ENCODE results near the gene GLRA1.

The GLRA1 gene

DNA sequence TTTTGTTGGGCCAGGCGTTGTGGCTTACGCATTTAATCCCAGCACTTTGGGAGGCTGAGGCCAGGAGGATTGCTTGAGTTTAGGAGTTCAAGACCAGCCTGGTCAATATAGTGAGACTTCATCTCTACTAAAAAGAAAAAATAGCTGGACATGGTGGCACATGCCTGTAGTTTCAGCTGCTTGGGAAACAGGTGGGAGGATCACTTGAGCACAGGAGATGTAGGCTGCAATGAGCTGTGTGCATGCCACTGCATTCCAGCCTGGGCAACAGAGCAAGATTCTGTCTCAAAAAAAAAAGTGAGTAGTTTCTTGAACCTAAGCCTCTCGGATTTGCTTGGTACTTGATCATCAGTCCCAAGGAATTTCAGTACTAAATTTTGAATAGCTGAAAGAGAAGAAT, 126.0 kb downstream of the GLRA1 start:
- Histone ChIP-seq H3K79me1 (ENCODE audit: low read length) (no peaks in the 10 kb centered on the region), H4K8ac (ENCODE audit: low read depth, low read length) (no peak overlapping the region), H3K36me3 (ENCODE audit: control insufficient read depth in 1 of 2, insufficient read depth in 2 of 2, low read length in 2 of 2) (peaks cover 31 to 49% of the 10 kb centered on the region in 2 experiments), H3K18ac (ENCODE audit: low read length) (no peak overlapping the region), H2BK120ac (ENCODE audit: insufficient read depth, low read length, poor library complexity) (no peak overlapping the region), H3K9ac (ENCODE audit: low read length) (no peak overlapping the region), H4K12ac (ENCODE audit: low read depth, low read length) (no peak overlapping the region), H3K79me2 (ENCODE audit: control insufficient read depth, insufficient read depth, low read length, poor library complexity) (peaks cover 2% of the 10 kb centered on the region), H3K4ac (ENCODE audit: low read depth, low read length) (no peak overlapping the region), H3K4me2 (ENCODE audit: low read length) (no peak overlapping the region), H3K4me1 (ENCODE audit: control insufficient read depth in 1 of 2, insufficient read depth in 2 of 2, low read length in 2 of 2) (no peaks in the 10 kb centered on the region), H3K27me3 (ENCODE audit: insufficient read depth, low read length) (no peaks in the 10 kb centered on the region), H4K91ac (ENCODE audit: low read depth, low read length) (no peak overlapping the region), H3K9me3 (ENCODE audit: insufficient read depth, low read depth, low read length) (no peaks in the 10 kb centered on the region), H3K4me3 (ENCODE audit: low read depth, low read length) (no peak overlapping the region), H2BK5ac (ENCODE audit: low read depth, low read length, poor library complexity) (no peak overlapping the region), H2AFZ (ENCODE audit: insufficient read depth, low read length, poor library complexity) (no peak overlapping the region), H3K14ac (ENCODE audit: low read length) (no peak overlapping the region), H2BK12ac (ENCODE audit: low read length) (no peak overlapping the region), H3K23ac (ENCODE audit: low read length) (no peak overlapping the region), H2AK5ac (ENCODE audit: low read length) (no peak overlapping the region), H3K27ac (ENCODE audit: low read depth, low read length) (no peak overlapping the region)
- DNase-seq = no peak
- no CpG with 5 or more reads among the region's 3 CpGs for WGBS (ENCODE audit: extremely low coverage, insufficient coverage, insufficient read length)

DNA sequence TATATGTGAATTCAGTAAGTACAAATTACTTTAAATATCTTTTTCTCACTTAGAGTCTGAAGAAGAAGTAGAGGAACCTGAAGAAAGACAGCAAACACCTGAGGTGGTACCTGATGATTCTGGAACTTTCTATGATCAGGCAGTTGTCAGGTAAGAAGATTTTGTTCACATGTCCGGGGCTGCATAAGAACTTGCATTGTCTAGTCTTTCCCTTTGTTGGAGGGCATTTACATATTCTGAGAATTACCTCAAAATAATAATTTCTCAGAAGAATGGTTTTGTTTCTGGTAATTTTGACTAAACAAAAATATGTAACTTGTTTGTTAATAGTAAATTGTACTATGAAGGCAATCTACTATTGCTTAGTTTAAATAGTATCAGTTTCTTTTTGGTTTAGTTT, 129.2 kb downstream of the GLRA1 start:
- Histone ChIP-seq H2BK5ac (ENCODE audit: low read depth, low read length, poor library complexity) (no peak overlapping the region), H3K4me2 (ENCODE audit: low read length) (no peak overlapping the region), H3K4me1 (ENCODE audit: control insufficient read depth in 1 of 2, insufficient read depth in 2 of 2, low read length in 2 of 2) (no peaks in the 10 kb centered on the region), H3K36me3 (ENCODE audit: control insufficient read depth in 1 of 2, insufficient read depth in 2 of 2, low read length in 2 of 2) (peaks cover 34 to 52% of the 10 kb centered on the region in 2 experiments), H3K79me2 (ENCODE audit: control insufficient read depth, insufficient read depth, low read length, poor library complexity) (peaks cover 2% of the 10 kb centered on the region), H3K9me3 (ENCODE audit: insufficient read depth, low read depth, low read length) (peaks cover 1% of the 10 kb centered on the region), H2BK12ac (ENCODE audit: low read length) (no peak overlapping the region), H3K18ac (ENCODE audit: low read length) (no peak overlapping the region), H3K23ac (ENCODE audit: low read length) (no peak overlapping the region), H3K27ac (ENCODE audit: low read depth, low read length) (no peak overlapping the region), H2AK5ac (ENCODE audit: low read length) (no peak overlapping the region), H3K4me3 (ENCODE audit: low read depth, low read length) (no peak overlapping the region), H4K8ac (ENCODE audit: low read depth, low read length) (no peak overlapping the region), H3K27me3 (ENCODE audit: insufficient read depth, low read length) (no peaks in the 10 kb centered on the region), H3K79me1 (ENCODE audit: low read length) (no peaks in the 10 kb centered on the region), H3K14ac (ENCODE audit: low read length) (no peak overlapping the region), H4K12ac (ENCODE audit: low read depth, low read length) (no peak overlapping the region), H2BK120ac (ENCODE audit: insufficient read depth, low read length, poor library complexity) (no peak overlapping the region), H2AFZ (ENCODE audit: insufficient read depth, low read length, poor library complexity) (no peak overlapping the region), H3K4ac (ENCODE audit: low read depth, low read length) (no peak overlapping the region), H4K91ac (ENCODE audit: low read depth, low read length) (no peak overlapping the region), H3K9ac (ENCODE audit: low read length) (no peak overlapping the region)
- no peak for DNase-seq
- no CpG with 5 or more reads among the region's 1 CpG for WGBS (ENCODE audit: extremely low coverage, insufficient coverage, insufficient read length)

DNA sequence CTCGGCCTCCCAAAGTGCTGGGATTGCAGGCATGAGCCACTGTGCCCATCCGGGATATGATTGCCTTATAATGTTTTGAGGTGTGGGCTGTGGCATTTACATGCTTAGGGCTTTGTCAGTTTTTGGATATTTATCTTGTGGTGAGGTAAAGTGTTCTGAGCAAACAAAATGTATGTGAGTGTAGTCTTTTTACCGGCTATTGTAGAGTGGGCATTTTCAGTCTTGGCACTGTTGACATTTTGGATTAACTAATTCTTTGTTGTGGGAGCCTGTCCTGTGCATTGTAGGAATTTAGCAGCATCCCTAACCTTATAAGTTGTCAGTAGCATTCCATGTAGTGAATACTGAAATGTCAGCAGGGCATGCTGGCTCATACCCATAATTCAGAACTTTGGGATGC, 131.3 kb downstream of the GLRA1 start:
- H2AFZ ChIP-seq (ENCODE audit: insufficient read depth, low read length, poor library complexity) = no peak overlapping the region
- H3K27me3 ChIP-seq (ENCODE audit: insufficient read depth, low read length) = no peaks in the 10 kb centered on the region
- no peak overlapping the region for H2BK120ac ChIP-seq (ENCODE audit: insufficient read depth, low read length, poor library complexity)
- no CpG with 5 or more reads among the region's 3 CpGs for WGBS (ENCODE audit: extremely low coverage, insufficient coverage, insufficient read length)
- DNase-seq = no peak
- H3K14ac ChIP-seq (ENCODE audit: low read length) = no peak overlapping the region
- H3K79me2 ChIP-seq (ENCODE audit: control insufficient read depth, insufficient read depth, low read length, poor library complexity) = peaks cover 2% of the 10 kb centered on the region
- no peak overlapping the region for H3K27ac ChIP-seq (ENCODE audit: low read depth, low read length)
- H2AK5ac ChIP-seq (ENCODE audit: low read length) = no peak overlapping the region
- no peak overlapping the region for H3K9ac ChIP-seq (ENCODE audit: low read length)
- H3K4ac ChIP-seq (ENCODE audit: low read depth, low read length) = no peak overlapping the region
- no peak overlapping the region for H3K4me3 ChIP-seq (ENCODE audit: low read depth, low read length)
- H4K8ac ChIP-seq (ENCODE audit: low read depth, low read length) = no peak overlapping the region
- no peak overlapping the region for H2BK12ac ChIP-seq (ENCODE audit: low read length)
- no peak overlapping the region for H4K12ac ChIP-seq (ENCODE audit: low read depth, low read length)
- no peak overlapping the region for H3K23ac ChIP-seq (ENCODE audit: low read length)
- peaks cover 35 to 53% of the 10 kb centered on the region in 2 experiments for H3K36me3 ChIP-seq (ENCODE audit: control insufficient read depth in 1 of 2, insufficient read depth in 2 of 2, low read length in 2 of 2)
- H4K91ac ChIP-seq (ENCODE audit: low read depth, low read length) = no peak overlapping the region
- H3K4me1 ChIP-seq (ENCODE audit: control insufficient read depth in 1 of 2, insufficient read depth in 2 of 2, low read length in 2 of 2) = no peaks in the 10 kb centered on the region
- peaks cover 1% of the 10 kb centered on the region for H3K9me3 ChIP-seq (ENCODE audit: insufficient read depth, low read depth, low read length)
- no peak overlapping the region for H2BK5ac ChIP-seq (ENCODE audit: low read depth, low read length, poor library complexity)
- no peak overlapping the region for H3K18ac ChIP-seq (ENCODE audit: low read length)
- no peak overlapping the region for H3K4me2 ChIP-seq (ENCODE audit: low read length)
- H3K79me1 ChIP-seq (ENCODE audit: low read length) = no peaks in the 10 kb centered on the region

DNA sequence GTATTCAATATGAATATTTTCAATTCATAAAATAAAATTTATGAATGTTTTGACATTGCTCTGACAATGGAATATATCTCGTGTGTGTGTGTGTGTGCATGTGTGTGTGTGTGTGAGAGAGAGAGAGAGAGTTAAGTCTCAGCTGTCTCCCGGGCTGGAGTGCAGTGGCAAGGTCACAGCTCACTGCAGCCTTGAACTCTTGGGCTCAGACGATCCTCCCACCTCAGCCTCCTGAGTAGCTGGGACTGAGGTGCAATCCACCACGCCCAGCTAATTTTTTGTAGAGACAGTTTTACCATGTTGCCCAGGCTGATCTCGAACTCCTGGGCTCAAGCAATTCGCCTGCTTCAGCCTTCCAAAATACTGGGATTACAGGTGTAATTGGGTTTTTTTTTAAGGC, 136.8 kb downstream of the GLRA1 start:
- Histone ChIP-seq H3K27ac (ENCODE audit: low read depth, low read length) (no peak overlapping the region), H4K91ac (ENCODE audit: low read depth, low read length) (no peak overlapping the region), H3K4ac (ENCODE audit: low read depth, low read length) (no peak overlapping the region), H3K4me2 (ENCODE audit: low read length) (no peak overlapping the region), H2BK12ac (ENCODE audit: low read length) (no peak overlapping the region), H3K9ac (ENCODE audit: low read length) (no peak overlapping the region), H3K14ac (ENCODE audit: low read length) (no peak overlapping the region), H3K4me1 (ENCODE audit: control insufficient read depth in 1 of 2, insufficient read depth in 2 of 2, low read length in 2 of 2) (no peaks in the 10 kb centered on the region), H3K79me2 (ENCODE audit: control insufficient read depth, insufficient read depth, low read length, poor library complexity) (peaks cover 5% of the 10 kb centered on the region), H3K79me1 (ENCODE audit: low read length) (no peaks in the 10 kb centered on the region), H3K23ac (ENCODE audit: low read length) (no peak overlapping the region), H3K36me3 (ENCODE audit: control insufficient read depth in 1 of 2, insufficient read depth in 2 of 2, low read length in 2 of 2) (peaks cover 22 to 32% of the 10 kb centered on the region in 2 experiments), H4K8ac (ENCODE audit: low read depth, low read length) (no peak overlapping the region), H3K18ac (ENCODE audit: low read length) (no peak overlapping the region), H3K4me3 (ENCODE audit: low read depth, low read length) (no peak overlapping the region), H3K9me3 (ENCODE audit: insufficient read depth, low read depth, low read length) (no peaks in the 10 kb centered on the region), H2BK120ac (ENCODE audit: insufficient read depth, low read length, poor library complexity) (no peak overlapping the region), H2BK5ac (ENCODE audit: low read depth, low read length, poor library complexity) (no peak overlapping the region), H2AK5ac (ENCODE audit: low read length) (no peak overlapping the region), H4K12ac (ENCODE audit: low read depth, low read length) (no peak overlapping the region), H3K27me3 (ENCODE audit: insufficient read depth, low read length) (no peaks in the 10 kb centered on the region), H2AFZ (ENCODE audit: insufficient read depth, low read length, poor library complexity) (no peak overlapping the region)
- no peak for DNase-seq
- no CpG with 5 or more reads among the region's 6 CpGs for WGBS (ENCODE audit: extremely low coverage, insufficient coverage, insufficient read length)

Measured in trophoblast cell (in vitro differentiated cells and primary cell).